ENCODE results near the gene SFXN5.

SFXN5 gene

GRCh38 chr2:73053316-73054114, 18.0 kb downstream of the SFXN5 start:
- ATAC-seq = no peak
- no peak for DNase-seq

GRCh38 chr2:73050121-73050545, 21.4 kb downstream of the SFXN5 start:
- DNase-seq (no peak), ATAC-seq (no peak)

- ATAC-seq (no peak), DNase-seq (no peak)
Measured at GRCh38 chr2:73043929-73044832, 27.3 kb downstream of the SFXN5 start.

- ATAC-seq (no peak), DNase-seq (no peak)
Measured at GRCh38 chr2:73043276-73043675, 28.2 kb downstream of the SFXN5 start.

GRCh38 chr2:73037947-73038585, 33.4 kb downstream of the SFXN5 start:
- ATAC-seq (no peak), DNase-seq (no peak)

GRCh38 chr2:73036766-73037165, 34.7 kb downstream of the SFXN5 start:
- DNase-seq = no peak
- no peak for ATAC-seq

- no peak for ATAC-seq
Measured at GRCh38 chr2:73035899-73036711, 35.4 kb downstream of the SFXN5 start.

GRCh38 chr2:73034661-73035375, 36.7 kb downstream of the SFXN5 start:
- DNase-seq = no peak

More at GRCh38 chr2:73035899-73036711, 35.4 kb downstream of the SFXN5 start:
- DNase-seq = no peak

GRCh38 chr2:73033766-73034381, 37.6 kb downstream of the SFXN5 start:
- no peak for DNase-seq
- ATAC-seq = peak; percentile 6

More at GRCh38 chr2:73034661-73035375, 36.7 kb downstream of the SFXN5 start:
- no peak for ATAC-seq

- ATAC-seq (no peak), DNase-seq (no peak)
Measured at GRCh38 chr2:73033142-73033765, 38.3 kb downstream of the SFXN5 start.

GRCh38 chr2:73032702-73033097, 38.8 kb downstream of the SFXN5 start:
- ATAC-seq = no peak

GRCh38 chr2:73031725-73032701, 39.5 kb downstream of the SFXN5 start:
- DNase-seq (no peak), ATAC-seq (no peak)

More at GRCh38 chr2:73032702-73033097, 38.8 kb downstream of the SFXN5 start:
- no peak for DNase-seq

- DNase-seq (no peak), ATAC-seq (no peak)
Measured at GRCh38 chr2:73031095-73031678, 40.3 kb downstream of the SFXN5 start.

GRCh38 chr2:73028841-73029240, 42.7 kb downstream of the SFXN5 start:
- ATAC-seq (no peak), DNase-seq (no peak)

- DNase-seq (no peak), ATAC-seq (no peak)
Measured at GRCh38 chr2:73027340-73027739, 44.2 kb downstream of the SFXN5 start.

GRCh38 chr2:73023497-73023896, 48.0 kb downstream of the SFXN5 start:
- DNase-seq (no peak), ATAC-seq (no peak)

GRCh38 chr2:73022024-73022568, 49.4 kb downstream of the SFXN5 start:
- DNase-seq (no peak), ATAC-seq (no peak)

GRCh38 chr2:73021371-73022010, 50.0 kb downstream of the SFXN5 start:
- no peak for DNase-seq

More at GRCh38 chr2:73021371-73022010, 50.0 kb downstream of the SFXN5 start:
- no peak for ATAC-seq

Measured in stimulated activated naive CD8-positive, alpha-beta T cell treated with anti-CD3 and anti-CD28 coated beads, Interleukin-15, Interleukin-2, amounts not matched to agents 100 U/mL and 50 U/mL, for 24 hours (primary cell).